Natural killer cell (primary cell): Measurements from ENCODE around the gene MX2. TPM values are rescaled to one million over a fixed set of nuclear protein-coding genes. Genes with fewer than 3 reads are reported as not detected.

Experiments
- ATAC-seq, 3 donors: fragments of 150-1000 bp in 2 of 3; fragments of 200-7000 bp in 1 of 3; cut with Tn5 transposase; 1 replicate in 1 of 3; 2 replicates in 2 of 3; pipeline ENCODE4 v1.10.0; 2021; ENCODE audit warnings: mild to moderate bottlenecking in 2 of 3, moderate library complexity in 2 of 3
- DNase-seq, 2 donors: peaks; one replicate each; pipeline versions ENCODE4 v3.0.0 to v3.0.0-alpha.2; 2013 to 2021; ENCODE audit warnings: mixed read lengths in 1 of 2
- H3K27ac ChIP-seq: one replicate; pipeline ENCODE4 v1.5.1; 2013; ENCODE audit warnings: mild to moderate bottlenecking, low read length
- H3K27me3 ChIP-seq: one replicate; pipeline ENCODE4 v1.6.1; 2013; ENCODE audit warnings: low read length; ENCODE audit not compliant: control insufficient read depth, insufficient read depth
- H3K36me3 ChIP-seq: one replicate; pipeline ENCODE4 v1.6.1; 2013; ENCODE audit warnings: low read length; ENCODE audit not compliant: control insufficient read depth, insufficient read depth
- H3K4me1 ChIP-seq: one replicate; pipeline ENCODE4 v1.6.1; 2013; ENCODE audit warnings: low read length; ENCODE audit not compliant: control insufficient read depth, insufficient read depth
- H3K4me3 ChIP-seq: one replicate; pipeline ENCODE4 v1.5.1; 2013; ENCODE audit warnings: low read length
- H3K9me3 ChIP-seq: one replicate; pipeline ENCODE4 v1.6.1; 2013; ENCODE audit warnings: low read length; ENCODE audit not compliant: control insufficient read depth, insufficient read depth
- H3K27ac Mint-ChIP-seq, 2 donors: one replicate each; pipeline ENCODE4 v1.8.0; 2022; ENCODE audit warnings: mild to moderate bottlenecking in 2 of 2, mixed read lengths in 2 of 2, moderate library complexity in 1 of 2
- H3K27me3 Mint-ChIP-seq, 2 donors: one replicate each; pipeline ENCODE4 v1.8.0; 2022; ENCODE audit warnings: low read depth in 2 of 2, mixed read lengths in 2 of 2
- H3K36me3 Mint-ChIP-seq: one replicate; pipeline ENCODE4 v1.8.0; 2022; ENCODE audit warnings: mixed read lengths
- H3K4me1 Mint-ChIP-seq, 2 donors: one replicate each; pipeline ENCODE4 v1.8.0; 2022; ENCODE audit warnings: mixed read lengths in 2 of 2
- H3K4me3 Mint-ChIP-seq: one replicate; pipeline ENCODE4 v1.8.0; 2022; ENCODE audit warnings: mild to moderate bottlenecking, moderate library complexity, mixed read lengths
- H3K9me3 Mint-ChIP-seq, 2 donors: one replicate each; pipeline ENCODE4 v1.8.0; 2022; ENCODE audit warnings: mixed read lengths in 2 of 2
- CTCF ChIP-seq: fragments of 200-600 bp; IDR thresholded peaks from one replicate; pipeline ENCODE4 v1.8.0; 2022; ENCODE audit warnings: antibody characterized with exemption
- WGBS: methylation state at CpG from one replicate; pipeline ENCODE4 v1.1.7; 2013; ENCODE audit warnings: missing lambda C conversion rate; ENCODE audit not compliant: insufficient coverage; 5-methylcytosine and 5-hydroxymethylcytosine counted together
- intact Hi-C: fragments of 100-400 bp; cut with micrococcal nuclease; formaldehyde crosslinking; loops from one replicate; pipeline ENCODE4 v1.14.2; 2022
- total RNA-seq, 4 donors: library from RNA; stranded (reverse); fragments of 120-200 nt in 1 of 4; gene quantifications; one replicate each; pipeline versions ENCODE4 v1.2.3 to v1.2.4, GENCODE V29; 2013 to 2022

Gene MX2
- total RNA-seq, 3 donors from 2014 or later (not counting 1 experiment from before 2014, with no cell fraction given) = 37.9 to 73.9 (median 42.6) TPM

DNA sequence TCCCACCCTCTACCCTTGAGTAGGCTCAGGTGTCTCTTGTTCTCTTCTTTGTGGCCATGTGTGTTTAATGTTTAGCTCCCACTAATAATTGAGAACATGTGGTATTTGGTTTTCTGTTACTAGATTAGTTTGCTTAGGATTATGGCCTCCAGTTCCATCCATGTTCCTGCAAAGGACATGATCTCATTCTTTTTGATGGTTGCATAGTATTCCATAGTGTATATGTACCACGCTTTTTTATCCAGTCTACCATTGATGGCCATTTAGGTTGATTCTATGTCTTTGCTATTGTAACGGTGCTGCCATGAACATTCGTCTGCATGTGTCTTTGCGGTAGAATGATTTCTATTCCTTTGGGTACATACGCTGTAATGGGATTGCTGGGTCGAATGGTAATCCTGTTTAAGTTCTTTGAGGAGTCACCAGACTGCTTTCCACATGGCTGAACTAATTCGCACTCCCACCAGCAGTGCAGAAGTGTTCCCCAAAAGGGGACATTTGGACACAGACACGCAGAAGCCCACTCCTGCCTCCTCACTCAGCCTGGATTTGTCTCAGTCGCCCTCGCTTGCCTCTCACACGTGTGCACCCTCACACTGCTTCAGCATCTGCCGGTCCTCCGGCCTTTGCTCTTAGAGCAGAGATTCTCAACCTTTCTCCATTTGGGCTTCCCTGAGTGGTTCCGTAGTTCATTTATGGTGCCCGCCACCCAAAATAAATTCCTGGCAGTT is 3.7 kb downstream of the MX2 start:
- TF ChIP-seq CTCF = no peak
- WGBS = 97% methylated on average over 13 of the region's 15 CpGs
- no peak for ATAC-seq
- H3K36me3 ChIP-seq = no peaks in the 10 kb centered on the region
- Mint-ChIP-seq H3K4me1 (peaks cover 35 to 53% of the 10 kb centered on the region in 2 donors), H3K27me3 (no peaks in the 10 kb centered on the region), H3K9me3 (no peaks in the 10 kb centered on the region), H3K4me3 (peak overlapping the region; percentile 19), H3K36me3 (no peaks in the 10 kb centered on the region), H3K27ac (peak overlapping the region; percentile 26 to 56)
- DNase-seq = no peak
- H3K27ac ChIP-seq = no peak overlapping the region
- intact Hi-C loops = no loop called here
- H3K9me3 ChIP-seq = no peaks in the 10 kb centered on the region
- no peak overlapping the region for H3K4me3 ChIP-seq
- no peaks in the 10 kb centered on the region for H3K27me3 ChIP-seq
- H3K4me1 ChIP-seq = peaks cover 68% of the 10 kb centered on the region

DNA sequence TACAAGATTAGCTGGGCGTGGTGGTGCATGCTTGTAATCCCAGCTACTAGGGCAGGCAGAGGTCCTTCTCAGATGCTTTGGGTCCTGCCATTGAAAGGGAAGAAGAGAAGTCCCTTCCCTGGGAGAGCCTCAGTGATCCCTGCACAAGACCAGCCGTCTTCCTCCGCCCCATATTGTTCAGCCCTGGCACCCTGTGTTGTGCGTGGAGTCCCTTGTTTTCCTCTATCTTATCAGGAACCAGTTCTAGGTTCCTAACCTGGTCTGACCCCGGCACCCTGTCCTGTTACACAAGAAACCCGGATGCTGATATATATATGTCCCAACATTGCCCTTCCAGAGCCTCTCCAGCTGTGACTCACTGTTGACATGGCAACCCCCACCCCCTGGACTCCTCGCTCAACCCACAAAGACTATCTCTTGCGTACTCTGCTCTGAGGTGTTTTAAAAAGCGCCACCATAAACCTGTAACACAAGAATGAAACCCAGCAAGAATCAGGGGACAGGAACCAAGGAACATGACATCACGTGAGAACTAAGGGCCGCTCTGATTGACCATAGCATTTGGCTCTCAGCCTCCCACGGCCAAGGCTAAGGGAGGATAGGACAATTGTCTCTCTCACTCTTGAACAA is 4.8 kb downstream of the MX2 start:
- ATAC-seq = peak in 1 of 3 donors; percentile 35
- Histone ChIP-seq H3K36me3 (no peaks in the 10 kb centered on the region), H3K4me1 (peaks cover 63% of the 10 kb centered on the region), H3K9me3 (no peaks in the 10 kb centered on the region), H3K27me3 (no peaks in the 10 kb centered on the region), H3K27ac (peak overlapping the region; percentile 9), H3K4me3 (no peak overlapping the region)
- Mint-ChIP-seq H3K4me1 (peaks cover 44 to 55% of the 10 kb centered on the region in 2 donors), H3K36me3 (no peaks in the 10 kb centered on the region), H3K27me3 (no peaks in the 10 kb centered on the region), H3K4me3 (no peak overlapping the region), H3K9me3 (no peaks in the 10 kb centered on the region), H3K27ac (peak overlapping the region in 1 of 2 donors; percentile 64)
- no peak for TF ChIP-seq CTCF
- 82% methylated on average over 12 of the region's 12 CpGs for WGBS
- intact Hi-C loops = no loop called here
- DNase-seq = no peak

- Histone ChIP-seq H3K27me3 (no peaks in the 10 kb centered on the region), H3K4me3 (no peak overlapping the region), H3K27ac (peak overlapping the region; percentile 9), H3K4me1 (peaks cover 56% of the 10 kb centered on the region), H3K9me3 (no peaks in the 10 kb centered on the region), H3K36me3 (no peaks in the 10 kb centered on the region)
- Mint-ChIP-seq H3K27ac (peak overlapping the region; percentile 81 to 86), H3K27me3 (no peaks in the 10 kb centered on the region), H3K4me3 (no peak overlapping the region), H3K36me3 (no peaks in the 10 kb centered on the region), H3K4me1 (peaks cover 41 to 51% of the 10 kb centered on the region in 2 donors), H3K9me3 (no peaks in the 10 kb centered on the region)
- intact Hi-C loops = no loop called here
- ATAC-seq (no peak), DNase-seq (no peak)
- TF ChIP-seq CTCF = no peak
- WGBS = 73% methylated on average over 9 of the region's 9 CpGs
Observed at GRCh38 chr21:41367301-41367944, 5.6 kb downstream of the MX2 start.
